ENCODE data around the gene LHFPL2.

DNA sequence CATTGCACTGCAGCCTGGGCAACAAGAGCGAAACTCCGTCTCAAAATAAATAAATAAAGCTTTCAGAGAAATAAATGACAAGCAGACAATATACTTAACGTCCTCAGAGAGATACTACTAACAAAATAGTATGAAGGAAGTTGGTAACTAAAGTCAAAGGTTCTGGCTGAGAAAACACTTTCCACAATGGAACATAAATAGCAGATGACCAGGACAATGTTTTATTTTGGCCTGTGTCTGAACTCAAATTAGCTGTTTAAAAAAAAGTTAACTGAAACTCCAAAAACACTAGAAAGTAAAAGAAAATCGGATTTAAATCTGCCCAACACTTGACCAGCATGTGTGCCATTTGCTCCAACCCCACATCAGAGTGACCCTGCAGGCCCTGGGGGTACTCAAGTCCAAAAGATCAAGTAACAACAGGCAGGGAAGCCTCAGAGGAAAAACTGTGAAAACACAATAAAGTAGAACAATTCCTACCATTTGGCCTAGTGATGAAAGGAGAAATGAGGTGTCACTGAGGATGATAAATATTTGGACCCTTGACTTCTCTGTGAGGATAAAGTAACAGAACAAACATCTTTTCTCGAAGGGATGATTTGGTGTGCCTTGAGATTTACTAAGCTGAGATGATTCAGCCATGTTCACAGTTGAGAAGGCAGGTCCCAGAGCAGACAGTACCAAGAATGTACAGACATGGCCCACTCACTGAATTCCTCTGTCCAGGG is 47.7 kb downstream of the LHFPL2 start:
- TF ChIP-seq POLR2AphosphoS5 (IDR thresholded peaks at IDR 0.05; ENCODE audit: low read depth, low read length) (no peak), SIN3A (IDR thresholded peaks at IDR 0.05; ENCODE audit: borderline replicate concordance, insufficient read depth, low read length) (no peak), TAF1 (IDR thresholded peaks at IDR 0.05; ENCODE audit: borderline replicate concordance, insufficient read depth, low read length) (no peak), FOXP2 (optimal IDR thresholded peaks at IDR 0.05; ENCODE audit: borderline replicate concordance, extremely low read depth, extremely low read length, insufficient read depth) (no peak)
- TF ChIP-seq, protein P1, sequence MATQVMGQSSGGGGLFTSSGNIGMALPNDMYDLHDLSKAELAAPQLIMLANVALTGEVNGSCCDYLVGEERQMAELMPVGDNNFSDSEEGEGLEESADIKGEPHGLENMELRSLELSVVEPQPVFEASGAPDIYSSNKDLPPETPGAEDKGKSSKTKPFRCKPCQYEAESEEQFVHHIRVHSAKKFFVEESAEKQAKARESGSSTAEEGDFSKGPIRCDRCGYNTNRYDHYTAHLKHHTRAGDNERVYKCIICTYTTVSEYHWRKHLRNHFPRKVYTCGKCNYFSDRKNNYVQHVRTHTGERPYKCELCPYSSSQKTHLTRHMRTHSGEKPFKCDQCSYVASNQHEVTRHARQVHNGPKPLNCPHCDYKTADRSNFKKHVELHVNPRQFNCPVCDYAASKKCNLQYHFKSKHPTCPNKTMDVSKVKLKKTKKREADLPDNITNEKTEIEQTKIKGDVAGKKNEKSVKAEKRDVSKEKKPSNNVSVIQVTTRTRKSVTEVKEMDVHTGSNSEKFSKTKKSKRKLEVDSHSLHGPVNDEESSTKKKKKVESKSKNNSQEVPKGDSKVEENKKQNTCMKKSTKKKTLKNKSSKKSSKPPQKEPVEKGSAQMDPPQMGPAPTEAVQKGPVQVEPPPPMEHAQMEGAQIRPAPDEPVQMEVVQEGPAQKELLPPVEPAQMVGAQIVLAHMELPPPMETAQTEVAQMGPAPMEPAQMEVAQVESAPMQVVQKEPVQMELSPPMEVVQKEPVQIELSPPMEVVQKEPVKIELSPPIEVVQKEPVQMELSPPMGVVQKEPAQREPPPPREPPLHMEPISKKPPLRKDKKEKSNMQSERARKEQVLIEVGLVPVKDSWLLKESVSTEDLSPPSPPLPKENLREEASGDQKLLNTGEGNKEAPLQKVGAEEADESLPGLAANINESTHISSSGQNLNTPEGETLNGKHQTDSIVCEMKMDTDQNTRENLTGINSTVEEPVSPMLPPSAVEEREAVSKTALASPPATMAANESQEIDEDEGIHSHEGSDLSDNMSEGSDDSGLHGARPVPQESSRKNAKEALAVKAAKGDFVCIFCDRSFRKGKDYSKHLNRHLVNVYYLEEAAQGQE (IDR thresholded peaks at IDR 0.05; ENCODE audit: insufficient read depth in 1 of 2, low read depth in 2 of 2, low read length in 2 of 2): no peak

Data from PFSK-1 (cell line).